ENCODE measurements around the gene ELL. TPM values are rescaled to one million over a fixed set of nuclear protein-coding genes. Genes with fewer than 3 reads are reported as not detected.

ELL gene
- polyA plus RNA-seq, 10 donors, result 12.2 to 17.7 (median 13.2) TPM

- DNase-seq, result no peak
These were observed 31.1 kb downstream of the ELL start for GRCh38 chr19:18490728-18491127.

DNA sequence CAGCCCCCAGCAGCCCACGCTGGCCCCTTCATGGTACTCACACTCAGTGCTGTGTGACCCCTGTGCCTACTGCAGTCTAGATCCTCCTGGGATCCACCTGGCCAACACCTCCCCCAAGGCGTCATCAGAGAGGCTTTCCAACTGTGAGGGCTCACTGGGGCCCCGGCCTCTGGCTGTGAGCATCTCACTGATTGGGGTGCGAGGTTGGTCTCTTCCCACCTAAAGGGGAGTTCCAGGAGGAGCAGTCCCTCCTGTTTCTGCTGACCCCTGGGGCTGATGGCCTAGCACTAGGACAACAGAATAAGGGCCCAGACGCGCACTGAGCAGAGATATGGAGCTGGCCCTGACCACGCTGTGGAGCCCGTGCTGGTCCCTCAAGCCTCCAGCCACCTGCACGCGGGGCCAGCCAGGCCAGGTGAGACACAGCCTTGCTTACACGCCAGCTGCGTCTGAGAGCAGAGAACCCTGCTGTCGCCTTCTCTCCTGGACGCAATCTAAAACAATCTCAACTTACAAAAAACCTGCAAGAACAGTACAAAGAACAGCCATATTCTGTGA, 32.2 kb downstream of the ELL start:
- no peak for DNase-seq

DNA sequence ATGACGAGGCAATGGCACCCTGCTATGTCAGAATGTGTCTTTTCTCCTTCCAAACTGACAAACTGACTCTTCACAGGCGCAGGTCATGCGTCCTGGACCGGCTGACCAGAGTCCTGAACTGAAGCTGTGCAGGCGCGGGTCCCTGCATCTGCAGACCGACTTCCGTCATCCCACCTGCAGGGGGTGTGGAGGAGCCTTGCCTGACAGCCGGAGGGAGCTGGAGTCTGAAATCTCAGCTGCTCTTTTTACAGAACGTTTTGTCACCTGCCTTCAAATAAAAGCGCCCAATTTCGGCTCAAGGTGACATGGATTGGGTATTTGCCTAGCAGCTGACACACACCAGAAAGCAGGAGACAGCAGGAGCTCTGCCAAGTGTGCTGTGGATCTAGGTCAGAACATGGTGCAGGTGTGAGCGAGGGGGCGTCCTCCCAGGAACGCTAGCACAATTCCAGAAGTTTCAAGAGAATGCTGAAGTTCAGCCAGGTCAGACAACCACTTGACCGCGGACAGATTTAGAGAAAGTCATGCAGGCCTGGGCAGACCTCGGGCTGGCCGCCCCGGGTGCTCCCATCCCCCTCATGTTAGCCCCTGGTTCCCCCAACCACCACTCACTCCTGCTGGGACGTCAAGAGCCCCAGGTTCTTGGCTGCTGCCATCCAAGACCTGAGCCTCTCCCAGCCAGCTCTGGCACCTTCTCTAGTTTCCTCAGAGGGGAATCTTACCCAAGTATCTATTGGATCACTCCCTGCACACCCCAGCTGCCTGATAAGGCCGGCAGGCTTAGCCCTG, 32.8 kb downstream of the ELL start:
- peak in 1 of 3 donors; percentile 58 for DNase-seq

GRCh38 chr19:18488403-18488723, 33.5 kb downstream of the ELL start:
- DNase-seq, result no peak

- no peak for DNase-seq
These were observed 34.1 kb downstream of the ELL start for GRCh38 chr19:18487576-18488402.

DNA sequence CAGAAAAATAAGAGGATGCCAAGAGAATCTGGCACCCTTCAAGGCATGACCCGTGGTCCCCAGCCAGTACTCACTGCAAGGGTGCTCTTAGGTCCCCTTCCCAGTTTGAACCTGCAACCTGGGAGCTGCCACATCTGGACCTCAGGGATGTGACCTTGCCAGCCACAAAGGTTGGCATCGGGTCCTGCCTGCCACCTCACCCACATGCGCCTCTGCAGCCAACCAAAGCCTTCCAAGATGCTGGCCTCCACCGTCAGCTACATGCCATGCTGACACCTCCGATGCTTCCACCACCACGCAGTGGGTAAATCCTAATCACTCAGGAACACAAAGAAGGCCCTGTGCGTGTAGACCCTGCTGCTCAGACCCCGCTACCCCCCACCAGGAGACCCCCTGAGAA, 35.1 kb downstream of the ELL start:
- no peak for DNase-seq

GRCh38 chr19:18484992-18485391, 36.9 kb downstream of the ELL start:
- no peak for DNase-seq

DNA sequence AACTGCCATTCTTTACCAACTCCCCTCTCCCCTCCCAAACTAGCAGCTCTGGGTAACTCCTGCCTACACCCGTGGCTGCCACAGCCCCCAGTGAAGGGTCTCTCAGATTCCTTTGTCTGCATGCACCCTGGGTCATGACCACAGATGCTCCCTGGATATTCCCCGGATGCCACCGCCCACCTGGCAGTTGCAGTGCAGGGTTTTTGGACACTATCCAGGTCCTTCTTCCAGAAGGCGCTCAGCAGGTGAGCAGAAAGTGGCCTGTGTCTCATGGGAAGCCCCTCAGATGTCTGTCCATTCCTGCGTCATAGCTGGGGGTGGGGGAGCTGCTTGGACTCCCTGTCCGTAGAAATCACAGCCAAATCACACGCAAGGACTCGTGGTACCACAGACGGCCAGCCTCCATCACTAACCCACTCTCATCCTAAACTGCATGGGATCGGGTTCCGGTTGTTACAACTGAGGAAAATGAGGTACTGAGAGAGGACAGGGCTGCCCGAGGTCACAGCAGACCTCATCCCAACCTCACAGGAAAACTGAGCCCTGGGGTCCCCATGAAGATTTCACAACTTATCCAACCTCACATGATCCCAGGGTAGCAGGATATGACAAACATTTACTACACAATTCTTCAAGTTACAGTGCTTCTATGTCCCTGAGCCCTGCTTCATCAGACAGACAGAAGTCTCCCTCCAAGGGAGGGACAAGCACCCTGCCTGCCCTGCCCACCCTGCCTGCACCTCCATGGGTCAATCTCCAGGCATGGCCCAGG, 38.6 kb downstream of the ELL start:
- DNase-seq, result no peak

DNA sequence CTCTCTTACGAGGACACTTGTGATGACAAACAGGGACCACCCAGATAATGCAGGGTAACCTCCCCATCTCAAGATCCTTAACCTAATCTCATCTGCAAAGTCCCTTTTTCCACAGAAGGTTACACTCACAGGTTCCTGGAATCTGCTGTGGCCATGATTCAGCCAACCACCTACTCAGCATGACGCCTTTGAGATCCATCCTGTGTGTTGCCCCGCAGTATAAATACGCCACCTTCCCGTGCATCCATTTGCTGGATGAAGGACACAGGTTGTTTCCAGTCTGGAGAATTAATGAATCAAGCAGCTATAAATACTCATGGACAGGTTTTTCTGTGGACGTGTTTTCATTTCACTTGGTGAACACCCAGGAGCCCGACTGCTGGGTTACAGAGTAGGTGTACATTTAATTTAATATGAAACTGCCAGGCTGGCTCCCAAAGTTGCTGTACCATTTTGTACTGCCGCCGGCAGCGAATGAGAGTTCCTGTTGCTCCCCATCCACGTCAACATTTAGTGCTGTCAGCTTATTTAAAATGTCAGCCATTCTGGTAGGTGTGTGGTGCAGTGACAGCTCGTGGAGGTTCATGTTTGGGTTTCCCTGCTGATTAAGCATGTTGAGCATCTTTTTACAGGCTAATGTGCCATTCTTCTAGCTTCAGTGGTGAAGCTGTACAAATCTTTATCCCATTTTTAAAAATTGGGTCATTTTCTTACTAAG, 40.2 kb downstream of the ELL start:
- DNase-seq, result no peak

DNA sequence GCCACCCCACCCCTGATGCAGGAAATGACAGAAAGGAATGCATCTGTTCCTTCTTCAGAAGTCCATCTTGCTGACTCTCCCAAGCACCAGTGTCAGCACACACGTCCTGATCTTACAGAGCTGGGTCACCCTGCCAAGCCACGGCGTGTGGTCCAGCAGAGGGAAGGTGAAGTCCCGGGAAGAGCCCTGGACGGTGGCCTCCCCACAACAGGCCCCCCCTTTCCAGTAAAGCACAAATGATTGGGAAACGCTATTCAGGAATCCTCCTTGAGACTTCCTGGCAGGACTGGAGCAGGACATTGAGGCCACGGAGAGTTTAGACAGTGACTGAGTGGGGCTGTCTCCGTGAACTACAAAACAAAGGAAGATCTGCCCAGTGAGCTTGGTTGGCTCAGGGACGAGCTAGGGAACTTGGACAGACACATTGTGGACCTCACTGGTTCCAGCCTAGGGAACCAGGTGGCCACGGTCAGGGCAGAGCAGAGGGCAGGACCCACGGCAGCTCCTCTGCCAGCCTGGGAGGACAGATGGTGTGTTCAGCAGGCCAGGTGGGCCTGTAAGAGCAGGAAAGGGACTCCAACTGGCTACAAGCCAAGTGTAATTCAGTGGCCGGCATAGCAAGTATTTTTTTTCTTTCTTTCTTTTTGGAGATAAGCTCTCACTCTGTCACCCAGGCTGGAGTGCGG, 41.7 kb downstream of the ELL start:
- DNase-seq, result peak in 2 of 3 donors; percentile 59 to 72

DNA sequence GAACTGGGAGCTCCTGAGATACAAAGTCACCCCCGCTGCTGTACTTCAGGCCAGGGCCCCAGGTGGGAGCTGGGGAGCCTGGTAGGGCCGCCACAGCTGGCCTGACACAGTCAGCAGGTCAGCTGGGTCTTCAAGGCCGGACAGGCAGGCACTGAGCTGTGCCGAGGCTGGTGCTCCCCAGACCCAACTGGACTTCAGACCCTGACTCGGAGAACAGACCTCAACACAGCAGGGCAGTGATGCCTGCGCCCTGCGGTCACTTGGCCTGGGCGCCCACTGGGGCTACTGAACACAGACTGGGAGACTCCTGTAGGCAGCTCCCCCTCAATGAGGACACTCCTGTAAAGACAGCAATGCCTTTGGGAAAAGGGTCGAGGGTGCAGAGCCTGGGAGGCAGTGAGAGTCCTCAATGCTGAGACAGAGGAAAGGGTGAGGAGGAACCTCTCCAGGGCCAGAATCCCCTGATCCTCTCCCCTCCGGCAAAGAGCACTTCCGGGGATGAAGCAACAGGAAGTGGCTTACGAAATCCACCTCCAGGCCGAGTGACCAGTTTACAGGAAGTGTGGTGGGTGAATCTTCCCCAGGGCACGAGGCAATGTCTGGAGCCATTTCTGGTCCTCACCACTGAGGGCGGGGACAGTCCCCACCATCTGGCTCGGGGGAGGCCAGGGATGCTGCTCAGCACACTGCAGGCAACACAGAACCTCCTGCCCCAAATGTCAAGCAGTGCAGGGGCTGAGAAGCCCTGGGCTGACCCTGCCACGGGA, 43.1 kb downstream of the ELL start:
- DNase-seq, result peak; percentile 56 to 73 (median 59)

- DNase-seq, result no peak
These were observed 43.9 kb downstream of the ELL start for GRCh38 chr19:18477974-18478373.

- DNase-seq, result no peak
These were observed 44.7 kb downstream of the ELL start for GRCh38 chr19:18477042-18477779.

- DNase-seq, result no peak
These were observed 45.3 kb downstream of the ELL start for GRCh38 chr19:18476507-18477041.

- no peak for DNase-seq
These were observed 46.0 kb downstream of the ELL start for GRCh38 chr19:18475762-18476331.

DNA sequence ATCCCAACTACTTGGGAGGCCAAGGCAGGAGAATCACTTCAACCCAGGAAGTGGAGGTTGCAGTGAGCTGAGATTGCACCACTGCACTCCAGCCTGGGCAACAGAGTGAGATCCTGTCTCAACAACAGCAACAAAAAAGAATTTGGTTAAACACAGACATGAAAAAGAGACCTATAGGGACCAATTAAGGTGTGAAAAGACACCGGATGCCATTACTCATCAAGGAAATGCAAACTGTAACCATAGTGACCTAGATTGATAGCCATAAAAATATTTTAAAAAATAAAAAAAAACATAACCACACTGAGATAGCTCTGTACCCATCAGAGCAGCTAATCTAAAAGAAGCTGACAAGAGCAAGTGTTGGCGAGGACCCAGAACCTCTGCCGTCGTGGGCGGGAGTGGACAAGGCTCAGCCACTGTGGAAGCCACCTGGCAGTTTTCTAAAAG, 46.8 kb downstream of the ELL start:
- DNase-seq, result no peak

GRCh38 chr19:18474366-18474887, 47.4 kb downstream of the ELL start:
- DNase-seq, result no peak

DNA sequence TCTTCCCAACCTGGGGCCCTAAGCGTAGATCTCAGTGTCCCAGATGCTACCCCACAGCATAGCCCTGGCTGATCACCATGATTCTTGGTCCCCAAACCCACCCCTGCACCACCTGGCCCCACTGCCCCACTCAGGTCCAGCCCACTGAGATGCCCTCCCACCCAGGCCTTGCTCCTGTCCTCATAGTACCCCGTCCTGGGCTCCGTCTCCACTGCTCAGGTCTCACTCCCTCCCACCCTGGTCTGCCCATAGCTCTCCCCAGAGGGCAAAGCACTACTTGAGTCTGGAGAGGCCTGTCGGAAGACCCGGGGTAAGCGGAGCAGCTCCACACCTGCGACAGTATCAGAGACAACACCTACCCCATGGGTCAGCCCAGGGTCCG, 48.2 kb downstream of the ELL start:
- no peak for DNase-seq

Measured in muscle of back (tissue), 11 donors.